Endodermal cell (in vitro differentiated cells): ENCODE measurements around the gene PLCH2. TPM values are rescaled to one million over a fixed set of nuclear protein-coding genes. Genes with fewer than 3 reads are reported as not detected.

Source experiments
- DNase-seq: peaks from one replicate; pipeline ENCODE4 v3.0.0-alpha.2; 2017
- H3K27ac ChIP-seq: 2 replicates; pipeline ENCODE4 v1.5.1; 2013; ENCODE audit warnings: mild to moderate bottlenecking, low read depth, low read length, moderate library complexity
- H3K27me3 ChIP-seq: 2 replicates; pipeline ENCODE4 v1.6.1; 2013; ENCODE audit warnings: mild to moderate bottlenecking, low read length, moderate library complexity; ENCODE audit not compliant: insufficient read depth, control insufficient read depth, poor library complexity, severe bottlenecking
- H3K36me3 ChIP-seq: 2 replicates; pipeline ENCODE4 v1.7.0; 2013; ENCODE audit warnings: mild to moderate bottlenecking, low read length, moderate library complexity; ENCODE audit not compliant: control insufficient read depth, insufficient read depth
- H3K4me1 ChIP-seq: one replicate; pipeline ENCODE4 v1.7.0; 2013; ENCODE audit warnings: low read length; ENCODE audit not compliant: control insufficient read depth, insufficient read depth
- H3K4me3 ChIP-seq: 2 replicates; pipeline ENCODE4 v1.5.1; 2013; ENCODE audit warnings: mild to moderate bottlenecking, low read length, moderate library complexity
- H3K9ac ChIP-seq: 2 replicates; pipeline ENCODE4 v1.6.1; 2013; ENCODE audit warnings: mild to moderate bottlenecking, low read length, moderate library complexity; ENCODE audit not compliant: poor library complexity, severe bottlenecking; ENCODE audit errors: extremely low read depth
- H3K9me3 ChIP-seq: 2 replicates; pipeline ENCODE4 v1.6.1; 2013; ENCODE audit warnings: mild to moderate bottlenecking, low read length, moderate library complexity; ENCODE audit not compliant: control insufficient read depth
- H3K27ac Mint-ChIP-seq: 2 replicates; pipeline ENCODE4 v1.8.0; 2020; ENCODE audit warnings: mixed read lengths
- H3K27me3 Mint-ChIP-seq: 2 replicates; pipeline ENCODE4 v1.8.0; 2021; ENCODE audit warnings: mild to moderate bottlenecking, mixed read lengths; ENCODE audit not compliant: insufficient read depth
- H3K36me3 Mint-ChIP-seq: 2 replicates; pipeline ENCODE4 v1.8.0; 2020; ENCODE audit warnings: low read depth, mixed read lengths
- H3K4me1 Mint-ChIP-seq: 2 replicates; pipeline ENCODE4 v1.8.0; 2020; ENCODE audit warnings: mixed read lengths
- H3K4me3 Mint-ChIP-seq: 2 replicates; pipeline ENCODE4 v1.8.0; 2020; ENCODE audit warnings: mild to moderate bottlenecking, moderate library complexity, mixed read lengths
- H3K9me3 Mint-ChIP-seq: 2 replicates; pipeline ENCODE4 v1.8.0; 2020; ENCODE audit warnings: mild to moderate bottlenecking, mixed read lengths
- WGBS, 2 experiments: methylation state at CpG; one replicate each; pipeline versions ENCODE4 v1.1.5 to v1.1.7; 2013; ENCODE audit warnings: missing lambda C conversion rate in 2 of 2, mixed read lengths in 1 of 2; ENCODE audit not compliant: insufficient coverage in 1 of 2, insufficient read length in 1 of 2; 5-methylcytosine and 5-hydroxymethylcytosine counted together
- total RNA-seq, 2 donors: library from RNA; stranded (reverse); fragmentation: NEBNext Ultra II Directional in 1 of 2; extraction: Animal tissue kit (Norgen Biotek cat#: 25700) in 1 of 2; gene quantifications; 2 replicates in 1 of 2; 3 replicates in 1 of 2; pipeline ENCODE4 v1.2.1, GENCODE V29; 2021
- TF ChIP-seq, protein P1 (sequence below): fragments of 200-600 bp; sonication (generic); conservative IDR thresholded peaks from 2 replicates; pipeline ENCODE4 v1.5.0; 2021; ENCODE audit warnings: antibody characterized with exemption, mild to moderate bottlenecking

The PLCH2 gene
- total RNA-seq, 2 donors from 2014 or later = 0.18 to 0.31 TPM

DNA sequence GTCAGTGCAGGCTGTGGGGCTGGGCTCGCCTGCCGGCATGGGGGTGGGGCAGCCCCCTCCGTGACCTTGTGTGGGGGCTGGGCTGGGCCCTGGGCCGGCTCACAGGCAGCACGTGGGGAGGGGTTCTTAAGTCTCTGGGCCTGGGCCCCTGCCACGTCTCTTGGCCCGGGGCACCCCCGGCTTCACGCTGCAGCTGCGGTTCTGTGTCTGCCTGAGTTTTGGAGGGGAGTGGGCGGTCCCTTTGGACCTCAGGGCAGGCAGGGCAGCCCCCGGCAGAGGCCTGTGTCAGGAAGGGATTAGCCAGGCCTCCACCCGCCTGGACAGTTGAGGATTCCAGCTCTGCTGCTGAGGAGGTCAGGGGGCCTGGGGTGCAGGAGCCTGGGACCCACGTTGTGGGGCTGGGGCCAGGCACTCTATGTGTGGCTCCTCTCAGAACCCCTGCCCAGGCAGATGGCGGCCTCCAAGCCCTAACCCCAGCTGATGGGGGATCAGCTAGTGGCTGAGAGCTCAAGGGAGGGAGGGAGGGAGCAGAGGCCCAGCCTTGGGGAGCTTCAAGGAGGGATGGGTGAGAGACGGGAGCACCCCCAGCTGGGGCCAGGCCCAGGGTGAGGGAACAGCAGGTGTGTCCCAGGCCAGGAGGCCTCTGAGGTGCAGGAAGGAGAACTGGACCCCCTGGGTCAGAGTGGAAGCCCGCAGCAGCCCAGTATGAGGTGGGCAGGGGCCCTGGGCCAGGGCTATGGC is 1.8 kb upstream of the PLCH2 start:
- no peaks in the 10 kb centered on the region for H3K36me3 Mint-ChIP-seq
- H3K27ac Mint-ChIP-seq = no peak overlapping the region
- no peak overlapping the region for H3K27ac ChIP-seq

DNA sequence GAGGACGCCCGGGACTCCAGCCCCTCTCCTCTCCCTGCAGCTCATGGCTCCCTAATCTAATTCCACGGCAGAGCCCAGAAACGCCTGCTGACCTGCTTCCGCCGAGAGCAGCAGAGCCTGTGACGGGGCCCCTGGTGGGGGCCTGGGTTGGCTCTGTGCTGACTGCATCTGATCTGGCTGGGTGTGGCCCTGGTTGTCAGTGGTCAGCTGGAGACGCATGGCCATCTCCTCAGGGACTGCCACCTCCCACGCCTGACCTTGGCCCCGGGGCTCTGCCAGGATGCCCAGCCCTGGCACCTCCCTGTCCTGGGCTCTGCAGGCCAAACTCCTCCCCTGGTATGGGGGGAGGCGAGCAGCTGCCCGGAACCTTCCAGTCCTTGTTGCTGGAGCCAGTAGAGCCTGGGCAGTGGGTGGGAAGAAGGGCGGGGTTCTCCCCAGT is 1.1 kb upstream of the PLCH2 start:
- Histone ChIP-seq H3K9me3 (no peaks in the 10 kb centered on the region), H3K4me3 (no peak overlapping the region)
- 89 to 95% methylated on average over 8 to 13 of the region's 13 CpGs for WGBS, 2 experiments

More for the DNA sequence above, 1.8 kb upstream of the PLCH2 start:
- no peaks in the 10 kb centered on the region for H3K27me3 ChIP-seq
- no peaks in the 10 kb centered on the region for H3K9me3 Mint-ChIP-seq
- DNase-seq = no peak
- H3K4me3 ChIP-seq = no peak overlapping the region
- H3K9me3 ChIP-seq = no peaks in the 10 kb centered on the region
- no peaks in the 10 kb centered on the region for H3K27me3 Mint-ChIP-seq
- no peaks in the 10 kb centered on the region for H3K4me1 ChIP-seq
- no peak overlapping the region for H3K9ac ChIP-seq
- no peaks in the 10 kb centered on the region for H3K4me1 Mint-ChIP-seq
- 73 to 75% methylated on average over 12 to 17 of the region's 17 CpGs for WGBS, 2 experiments
- TF ChIP-seq, protein P1, sequence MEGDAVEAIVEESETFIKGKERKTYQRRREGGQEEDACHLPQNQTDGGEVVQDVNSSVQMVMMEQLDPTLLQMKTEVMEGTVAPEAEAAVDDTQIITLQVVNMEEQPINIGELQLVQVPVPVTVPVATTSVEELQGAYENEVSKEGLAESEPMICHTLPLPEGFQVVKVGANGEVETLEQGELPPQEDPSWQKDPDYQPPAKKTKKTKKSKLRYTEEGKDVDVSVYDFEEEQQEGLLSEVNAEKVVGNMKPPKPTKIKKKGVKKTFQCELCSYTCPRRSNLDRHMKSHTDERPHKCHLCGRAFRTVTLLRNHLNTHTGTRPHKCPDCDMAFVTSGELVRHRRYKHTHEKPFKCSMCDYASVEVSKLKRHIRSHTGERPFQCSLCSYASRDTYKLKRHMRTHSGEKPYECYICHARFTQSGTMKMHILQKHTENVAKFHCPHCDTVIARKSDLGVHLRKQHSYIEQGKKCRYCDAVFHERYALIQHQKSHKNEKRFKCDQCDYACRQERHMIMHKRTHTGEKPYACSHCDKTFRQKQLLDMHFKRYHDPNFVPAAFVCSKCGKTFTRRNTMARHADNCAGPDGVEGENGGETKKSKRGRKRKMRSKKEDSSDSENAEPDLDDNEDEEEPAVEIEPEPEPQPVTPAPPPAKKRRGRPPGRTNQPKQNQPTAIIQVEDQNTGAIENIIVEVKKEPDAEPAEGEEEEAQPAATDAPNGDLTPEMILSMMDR = no peak
- H3K4me3 Mint-ChIP-seq = no peak overlapping the region
- H3K36me3 ChIP-seq = no peaks in the 10 kb centered on the region

DNA sequence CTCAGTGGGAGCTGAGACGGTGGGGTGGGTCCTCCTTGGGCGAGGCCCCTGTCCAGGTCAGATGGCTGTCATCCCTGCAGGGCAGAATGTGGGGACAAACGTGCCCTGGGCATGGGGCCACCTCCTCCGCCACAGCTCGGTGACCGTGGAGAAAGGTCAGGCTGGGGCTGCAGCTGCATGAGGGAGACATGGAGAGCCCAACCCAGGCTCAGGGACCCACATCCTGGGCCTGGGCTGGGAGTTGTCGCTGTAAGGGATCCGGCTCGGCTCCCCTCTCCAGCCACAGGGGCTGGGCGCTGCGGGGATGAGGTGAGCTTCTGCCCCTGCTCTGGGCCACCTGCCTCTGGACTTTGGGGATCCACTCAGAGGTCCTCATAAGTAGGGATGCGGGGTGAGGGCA is 518 bp upstream of the PLCH2 start:
- Histone ChIP-seq H3K9ac (no peak overlapping the region), H3K4me1 (no peaks in the 10 kb centered on the region), H3K27me3 (no peaks in the 10 kb centered on the region), H3K9me3 (no peaks in the 10 kb centered on the region), H3K27ac (no peak overlapping the region), H3K4me3 (no peak overlapping the region), H3K36me3 (no peaks in the 10 kb centered on the region)
- 92 to 100% methylated on average over 5 to 12 of the region's 12 CpGs for whole genome bisulfite sequencing, 2 experiments
- Mint-ChIP-seq H3K27ac (no peak overlapping the region), H3K4me1 (no peaks in the 10 kb centered on the region), H3K9me3 (no peaks in the 10 kb centered on the region), H3K4me3 (no peak overlapping the region), H3K36me3 (no peaks in the 10 kb centered on the region), H3K27me3 (no peaks in the 10 kb centered on the region)
- TF ChIP-seq, protein P1 = no peak
- no peak for DNase-seq

More for the DNA sequence above, 1.1 kb upstream of the PLCH2 start:
- Mint-ChIP-seq H3K4me1 (no peaks in the 10 kb centered on the region), H3K27me3 (no peaks in the 10 kb centered on the region), H3K4me3 (no peak overlapping the region), H3K27ac (no peak overlapping the region), H3K9me3 (no peaks in the 10 kb centered on the region), H3K36me3 (no peaks in the 10 kb centered on the region)
- Histone ChIP-seq H3K27ac (no peak overlapping the region), H3K9ac (no peak overlapping the region), H3K4me1 (no peaks in the 10 kb centered on the region), H3K27me3 (no peaks in the 10 kb centered on the region), H3K36me3 (no peaks in the 10 kb centered on the region)
- no peak for DNase-seq
- TF ChIP-seq, protein P1 = no peak
